ENCODE measurements around the gene TTC27. TPM values are rescaled to one million over a fixed set of nuclear protein-coding genes. Genes with fewer than 3 reads are reported as not detected.

The TTC27 gene
- polyA plus RNA-seq, 4 donors, result 3.4 to 14.6 (median 8.1) TPM

GRCh38 chr2:32849456-32850194, 221.8 kb downstream of the TTC27 start:
- Histone ChIP-seq H3K27me3 (ENCODE audit: control insufficient read depth in 3 of 3, insufficient read depth in 3 of 3, low read length in 3 of 3) (no peaks in the 10 kb centered on the region), H3K4me1 (ENCODE audit: control insufficient read depth in 3 of 3, insufficient read depth in 2 of 3, low read depth in 1 of 3, low read length in 2 of 3) (no peaks in the 10 kb centered on the region), H3K36me3 (ENCODE audit: control insufficient read depth in 3 of 3, insufficient read depth in 2 of 3, low read depth in 1 of 3, low read length in 3 of 3) (no peaks in the 10 kb centered on the region), H3K4me3 (ENCODE audit: low read depth in 1 of 3, low read length in 3 of 3) (no peak overlapping the region), H3K9me3 (ENCODE audit: control insufficient read depth in 2 of 2, insufficient read depth in 1 of 2, low read depth in 1 of 2, low read length in 1 of 2) (no peaks in the 10 kb centered on the region), H3K27ac (ENCODE audit: low read depth in 1 of 3, low read length in 2 of 3) (no peak overlapping the region)
- WGBS, 3 donors, result 86 to 89% (median 87%) methylated on average over 5 of the region's 5 CpGs
- DNase-seq (no peak), FAIRE-seq (no peak)

- no peaks in the 10 kb centered on the region for H3K27me3 ChIP-seq (ENCODE audit: control insufficient read depth in 3 of 3, insufficient read depth in 3 of 3, low read length in 3 of 3)
- DNase-seq (no peak), FAIRE-seq (no peak)
- WGBS, 3 donors, result 64 to 72% (median 69%) methylated on average over 4 of the region's 4 CpGs
- H3K27ac ChIP-seq (ENCODE audit: low read depth in 1 of 3, low read length in 2 of 3), result no peak overlapping the region
- H3K9me3 ChIP-seq (ENCODE audit: control insufficient read depth in 2 of 2, insufficient read depth in 1 of 2, low read depth in 1 of 2, low read length in 1 of 2), result no peaks in the 10 kb centered on the region
- H3K36me3 ChIP-seq (ENCODE audit: control insufficient read depth in 3 of 3, insufficient read depth in 2 of 3, low read depth in 1 of 3, low read length in 3 of 3), result no peaks in the 10 kb centered on the region
- no peak overlapping the region for H3K4me3 ChIP-seq (ENCODE audit: low read depth in 1 of 3, low read length in 3 of 3)
- H3K4me1 ChIP-seq (ENCODE audit: control insufficient read depth in 3 of 3, insufficient read depth in 2 of 3, low read depth in 1 of 3, low read length in 2 of 3), result no peaks in the 10 kb centered on the region
Observed at GRCh38 chr2:32851777-32852439, 224.1 kb downstream of the TTC27 start.

GRCh38 chr2:32852856-32853255, 225.0 kb downstream of the TTC27 start:
- 86 to 91% (median 87%) methylated on average over 5 of the region's 5 CpGs for WGBS, 3 donors

GRCh38 chr2:32856891-32857290, 229.0 kb downstream of the TTC27 start:
- DNase-seq (no peak), FAIRE-seq (no peak)
- Histone ChIP-seq H3K27me3 (ENCODE audit: control insufficient read depth in 3 of 3, insufficient read depth in 3 of 3, low read length in 3 of 3) (peaks cover 0 to 4% (median 0%) of the 10 kb centered on the region in 3 donors), H3K4me3 (ENCODE audit: low read depth in 1 of 3, low read length in 3 of 3) (no peak overlapping the region), H3K9me3 (ENCODE audit: control insufficient read depth in 2 of 2, insufficient read depth in 1 of 2, low read depth in 1 of 2, low read length in 1 of 2) (no peaks in the 10 kb centered on the region), H3K27ac (ENCODE audit: low read depth in 1 of 3, low read length in 2 of 3) (no peak overlapping the region), H3K36me3 (ENCODE audit: control insufficient read depth in 3 of 3, insufficient read depth in 2 of 3, low read depth in 1 of 3, low read length in 3 of 3) (no peaks in the 10 kb centered on the region), H3K4me1 (ENCODE audit: control insufficient read depth in 3 of 3, insufficient read depth in 2 of 3, low read depth in 1 of 3, low read length in 2 of 3) (no peaks in the 10 kb centered on the region)
- WGBS, 3 donors, result 41 to 56% (median 44%) methylated on average over 3 of the region's 3 CpGs

More at GRCh38 chr2:32852856-32853255, 225.0 kb downstream of the TTC27 start:
- FAIRE-seq (no peak), DNase-seq (no peak)
- H3K27me3 ChIP-seq (ENCODE audit: control insufficient read depth in 3 of 3, insufficient read depth in 3 of 3, low read length in 3 of 3), result peaks cover 0 to 4% (median 0%) of the 10 kb centered on the region in 3 donors
- no peak overlapping the region for H3K4me3 ChIP-seq (ENCODE audit: low read depth in 1 of 3, low read length in 3 of 3)
- no peaks in the 10 kb centered on the region for H3K9me3 ChIP-seq (ENCODE audit: control insufficient read depth in 2 of 2, insufficient read depth in 1 of 2, low read depth in 1 of 2, low read length in 1 of 2)
- no peaks in the 10 kb centered on the region for H3K4me1 ChIP-seq (ENCODE audit: control insufficient read depth in 3 of 3, insufficient read depth in 2 of 3, low read depth in 1 of 3, low read length in 2 of 3)
- no peak overlapping the region for H3K27ac ChIP-seq (ENCODE audit: low read depth in 1 of 3, low read length in 2 of 3)
- H3K36me3 ChIP-seq (ENCODE audit: control insufficient read depth in 3 of 3, insufficient read depth in 2 of 3, low read depth in 1 of 3, low read length in 3 of 3), result no peaks in the 10 kb centered on the region

GRCh38 chr2:32858713-32859112, 230.9 kb downstream of the TTC27 start:
- Histone ChIP-seq H3K9me3 (ENCODE audit: control insufficient read depth in 2 of 2, insufficient read depth in 1 of 2, low read depth in 1 of 2, low read length in 1 of 2) (no peaks in the 10 kb centered on the region), H3K4me3 (ENCODE audit: low read depth in 1 of 3, low read length in 3 of 3) (no peak overlapping the region), H3K4me1 (ENCODE audit: control insufficient read depth in 3 of 3, insufficient read depth in 2 of 3, low read depth in 1 of 3, low read length in 2 of 3) (no peaks in the 10 kb centered on the region), H3K27me3 (ENCODE audit: control insufficient read depth in 3 of 3, insufficient read depth in 3 of 3, low read length in 3 of 3) (peaks cover 0 to 4% (median 0%) of the 10 kb centered on the region in 3 donors), H3K27ac (ENCODE audit: low read depth in 1 of 3, low read length in 2 of 3) (no peak overlapping the region), H3K36me3 (ENCODE audit: control insufficient read depth in 3 of 3, insufficient read depth in 2 of 3, low read depth in 1 of 3, low read length in 3 of 3) (no peaks in the 10 kb centered on the region)
- no peak for FAIRE-seq
- 91 to 95% (median 93%) methylated on average over 8 of the region's 8 CpGs for WGBS, 3 donors
- DNase-seq, result no peak

GRCh38 chr2:32860385-32860784, 232.5 kb downstream of the TTC27 start:
- Histone ChIP-seq H3K36me3 (ENCODE audit: control insufficient read depth in 3 of 3, insufficient read depth in 2 of 3, low read depth in 1 of 3, low read length in 3 of 3) (no peaks in the 10 kb centered on the region), H3K27me3 (ENCODE audit: control insufficient read depth in 3 of 3, insufficient read depth in 3 of 3, low read length in 3 of 3) (peaks cover 0 to 4% (median 0%) of the 10 kb centered on the region in 3 donors), H3K4me1 (ENCODE audit: control insufficient read depth in 3 of 3, insufficient read depth in 2 of 3, low read depth in 1 of 3, low read length in 2 of 3) (no peaks in the 10 kb centered on the region), H3K27ac (ENCODE audit: low read depth in 1 of 3, low read length in 2 of 3) (no peak overlapping the region), H3K9me3 (ENCODE audit: control insufficient read depth in 2 of 2, insufficient read depth in 1 of 2, low read depth in 1 of 2, low read length in 1 of 2) (no peaks in the 10 kb centered on the region), H3K4me3 (ENCODE audit: low read depth in 1 of 3, low read length in 3 of 3) (no peak overlapping the region)
- DNase-seq, result no peak
- no peak for FAIRE-seq

- Histone ChIP-seq H3K36me3 (ENCODE audit: control insufficient read depth in 3 of 3, insufficient read depth in 2 of 3, low read depth in 1 of 3, low read length in 3 of 3) (no peaks in the 10 kb centered on the region), H3K27ac (ENCODE audit: low read depth in 1 of 3, low read length in 2 of 3) (no peak overlapping the region), H3K27me3 (ENCODE audit: control insufficient read depth in 3 of 3, insufficient read depth in 3 of 3, low read length in 3 of 3) (peaks cover 0 to 2% (median 0%) of the 10 kb centered on the region in 3 donors), H3K4me1 (ENCODE audit: control insufficient read depth in 3 of 3, insufficient read depth in 2 of 3, low read depth in 1 of 3, low read length in 2 of 3) (no peaks in the 10 kb centered on the region), H3K9me3 (ENCODE audit: control insufficient read depth in 2 of 2, insufficient read depth in 1 of 2, low read depth in 1 of 2, low read length in 1 of 2) (no peaks in the 10 kb centered on the region), H3K4me3 (ENCODE audit: low read depth in 1 of 3, low read length in 3 of 3) (no peak overlapping the region)
- no peak for FAIRE-seq
- 62 to 78% (median 68%) methylated on average over 4 of the region's 4 CpGs for WGBS, 3 donors
- DNase-seq, result no peak
Observed at GRCh38 chr2:32862269-32863055, 234.6 kb downstream of the TTC27 start.

GRCh38 chr2:32863326-32863725, 235.5 kb downstream of the TTC27 start:
- no peaks in the 10 kb centered on the region for H3K27me3 ChIP-seq (ENCODE audit: control insufficient read depth in 3 of 3, insufficient read depth in 3 of 3, low read length in 3 of 3)
- no peak overlapping the region for H3K4me3 ChIP-seq (ENCODE audit: low read depth in 1 of 3, low read length in 3 of 3)
- H3K27ac ChIP-seq (ENCODE audit: low read depth in 1 of 3, low read length in 2 of 3), result no peak overlapping the region
- H3K36me3 ChIP-seq (ENCODE audit: control insufficient read depth in 3 of 3, insufficient read depth in 2 of 3, low read depth in 1 of 3, low read length in 3 of 3), result no peaks in the 10 kb centered on the region
- no peaks in the 10 kb centered on the region for H3K4me1 ChIP-seq (ENCODE audit: control insufficient read depth in 3 of 3, insufficient read depth in 2 of 3, low read depth in 1 of 3, low read length in 2 of 3)
- FAIRE-seq (no peak), DNase-seq (no peak)
- WGBS, 3 donors, result 77 to 81% (median 80%) methylated on average over 2 of the region's 2 CpGs
- no peaks in the 10 kb centered on the region for H3K9me3 ChIP-seq (ENCODE audit: control insufficient read depth in 2 of 2, insufficient read depth in 1 of 2, low read depth in 1 of 2, low read length in 1 of 2)
